HG03066 (cell line): ENCODE results near the gene PHKA1.
"Not testable (repeated sequence)": the region's sequence is repeated elsewhere in the genome, so short reads cannot be mapped to it uniquely, and the experiment has no call there.

Source experiments
- ATAC-seq: cut with Tn5 transposase; IDR thresholded peaks from one replicate; pipeline ENCODE4 v1.9.1; 2021; ENCODE audit warnings: low read depth; ENCODE audit not compliant: unreplicated experiment

The PHKA1 gene

GRCh38 chrX:72673951-72674350, 40.2 kb downstream of the PHKA1 start:
- not testable (repeated sequence) for ATAC-seq

- ATAC-seq = not testable (repeated sequence)
Observed at GRCh38 chrX:72669508-72669907, 44.6 kb downstream of the PHKA1 start.

DNA sequence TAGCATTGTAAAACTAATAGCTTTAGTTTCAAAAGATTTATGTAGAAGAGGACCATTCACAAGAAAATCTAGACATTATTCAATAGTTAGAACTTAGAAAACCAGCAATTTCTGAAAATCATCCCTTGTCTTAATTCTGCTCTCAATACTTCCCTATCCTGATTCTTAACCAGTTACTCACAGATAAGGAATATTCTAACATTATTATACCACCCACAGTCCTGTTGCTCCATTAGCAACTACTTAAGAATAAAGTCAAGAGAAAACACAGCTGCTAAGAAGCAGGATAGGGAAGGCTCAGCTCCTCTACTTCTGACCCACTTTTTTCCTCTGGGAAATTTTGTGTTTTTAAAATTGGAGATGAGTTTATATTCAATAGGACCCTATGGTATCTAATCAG, 47.7 kb downstream of the PHKA1 start:
- ATAC-seq = no peak

DNA sequence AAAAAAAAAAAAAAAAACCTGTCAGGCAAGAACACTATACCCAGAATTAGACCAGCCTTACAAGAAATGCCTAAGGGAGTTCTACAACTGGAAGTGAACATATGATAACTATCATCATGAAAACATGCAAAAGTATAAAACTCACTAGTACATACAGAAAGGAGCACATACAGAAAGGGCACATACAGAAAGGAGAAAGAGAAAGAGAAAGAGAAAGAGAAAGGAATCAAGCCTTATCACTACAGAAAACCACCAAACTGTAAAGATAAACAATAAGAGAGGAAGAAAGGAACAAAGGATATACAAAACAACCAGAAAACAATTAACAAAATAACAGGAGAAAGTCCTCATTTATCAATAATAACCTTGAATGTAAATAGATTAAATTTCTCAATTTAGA, 50.4 kb downstream of the PHKA1 start:
- ATAC-seq = no peak

GRCh38 chrX:72662020-72662747, 51.9 kb downstream of the PHKA1 start:
- ATAC-seq = no peak

GRCh38 chrX:72659723-72660122, 54.4 kb downstream of the PHKA1 start:
- no peak for ATAC-seq

GRCh38 chrX:72652082-72652481, 62.0 kb downstream of the PHKA1 start:
- ATAC-seq = no peak

DNA sequence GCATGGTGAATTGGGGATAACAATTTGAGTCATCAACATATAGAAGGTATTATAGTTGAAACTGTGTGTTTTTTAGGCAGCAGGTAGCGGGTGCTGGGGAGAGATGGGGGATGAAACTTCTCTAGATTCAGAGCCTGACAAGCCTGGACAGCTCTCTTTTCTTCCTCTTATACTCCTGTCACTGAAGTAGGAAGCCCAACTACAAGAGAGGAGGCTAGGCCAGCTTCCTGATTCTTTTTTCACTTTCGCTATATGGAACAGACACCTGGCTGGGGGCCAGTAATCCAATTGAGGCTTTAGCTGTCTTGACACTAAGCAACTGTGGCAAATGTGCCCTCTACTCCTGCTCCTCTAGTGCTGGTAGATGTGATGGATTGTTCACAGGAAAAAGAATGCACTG, 69.2 kb downstream of the PHKA1 start:
- no peak for ATAC-seq

GRCh38 chrX:72641611-72642010, 72.5 kb downstream of the PHKA1 start:
- no peak for ATAC-seq

- ATAC-seq = no peak
Observed at GRCh38 chrX:72635930-72636329, 78.2 kb downstream of the PHKA1 start.

DNA sequence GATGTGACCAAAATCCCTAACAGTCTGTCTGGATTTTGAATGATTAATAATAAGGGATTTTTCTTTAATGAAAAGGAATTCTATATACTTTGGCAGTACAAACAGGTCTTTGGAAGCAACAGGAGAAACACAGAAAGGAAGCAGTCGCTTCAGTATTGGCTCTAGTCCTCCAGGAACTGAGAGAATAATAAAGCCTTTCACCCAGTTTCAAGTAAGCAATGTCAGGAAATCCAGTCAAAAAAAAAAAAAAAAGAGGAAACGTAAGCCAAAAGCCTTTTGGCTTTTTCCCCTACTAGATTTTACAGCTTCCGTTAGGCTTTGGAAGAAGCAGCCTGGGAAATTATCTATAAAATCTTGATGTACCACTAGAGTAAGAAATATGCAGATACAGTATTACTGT, 79.8 kb downstream of the PHKA1 start:
- no peak for ATAC-seq

DNA sequence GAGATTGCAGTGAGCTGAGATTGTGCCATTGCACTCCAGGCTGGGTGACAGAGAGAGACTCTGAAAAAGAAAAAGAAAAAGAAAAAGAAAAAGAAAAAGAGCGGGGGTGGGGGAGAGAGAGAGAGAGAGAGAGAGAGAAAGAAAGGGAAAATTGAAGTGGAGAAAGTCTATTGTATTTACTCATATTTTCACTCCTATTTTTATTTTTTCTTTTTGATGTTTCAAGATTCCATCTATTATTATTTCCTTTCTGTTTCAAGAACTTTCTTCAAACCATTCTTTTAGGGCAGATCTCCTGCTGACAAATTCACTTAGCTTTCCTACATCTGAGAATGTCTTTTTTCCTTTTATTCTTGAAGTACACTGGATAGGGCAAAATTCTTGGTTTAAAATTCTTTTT, 83.9 kb downstream of the PHKA1 start:
- ATAC-seq = no peak

DNA sequence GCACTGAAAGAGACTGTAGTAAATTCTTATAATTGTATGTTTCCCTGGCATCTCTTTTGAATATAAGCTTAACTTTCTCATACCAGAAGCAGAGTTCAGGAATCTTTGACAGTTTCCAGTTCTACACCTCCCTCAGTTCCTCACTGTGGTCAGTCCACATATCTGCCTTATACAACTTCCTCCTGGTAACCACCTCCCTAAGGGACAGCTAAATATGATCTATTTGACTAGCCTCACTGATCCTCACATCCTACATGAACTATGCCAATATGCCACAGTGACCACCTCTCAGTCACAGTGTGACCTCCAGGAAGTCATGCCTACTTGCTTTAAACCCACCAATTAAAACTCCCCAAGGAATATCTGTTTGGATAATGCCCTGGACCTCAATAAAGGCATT, 89.9 kb downstream of the PHKA1 start:
- ATAC-seq = no peak

DNA sequence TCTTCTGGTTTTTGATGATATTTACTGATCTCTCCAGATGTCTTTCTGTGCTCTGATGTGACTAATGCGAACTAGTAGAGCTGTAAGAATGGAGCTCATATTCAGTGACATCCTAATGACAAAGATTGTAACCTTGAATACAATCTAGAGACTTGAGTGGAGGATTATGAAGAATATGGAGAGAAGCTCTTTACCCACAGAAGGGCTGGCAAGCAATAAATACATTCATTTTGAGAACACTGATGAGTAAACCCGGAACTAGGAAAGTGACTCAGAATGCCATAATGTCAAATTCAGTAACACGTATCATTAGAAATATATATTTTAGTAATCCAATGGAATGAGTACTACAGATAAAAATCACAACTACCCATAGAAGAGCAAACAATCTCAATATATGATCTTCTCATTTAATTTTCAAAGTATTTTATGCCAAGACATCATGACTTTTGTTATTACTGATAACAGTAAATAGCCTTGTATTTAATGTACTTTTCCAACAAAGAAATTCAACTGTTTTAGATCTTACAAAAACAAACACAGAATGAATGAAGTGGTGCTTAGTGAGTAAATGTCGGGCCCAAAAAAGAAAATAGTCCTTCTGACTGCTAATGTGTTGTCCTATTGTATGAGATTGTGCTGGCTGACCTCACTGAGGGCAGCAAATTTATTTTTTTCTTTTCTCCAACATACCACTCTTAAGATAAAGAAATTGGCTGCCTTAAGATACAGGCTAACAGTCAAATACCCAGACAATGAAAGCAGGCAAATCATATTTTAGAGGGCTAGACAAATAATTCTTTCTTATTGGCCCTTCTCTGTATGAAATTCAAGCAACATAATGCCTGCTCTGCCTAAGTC, 92.3 kb downstream of the PHKA1 start:
- peak; percentile 82 for ATAC-seq

DNA sequence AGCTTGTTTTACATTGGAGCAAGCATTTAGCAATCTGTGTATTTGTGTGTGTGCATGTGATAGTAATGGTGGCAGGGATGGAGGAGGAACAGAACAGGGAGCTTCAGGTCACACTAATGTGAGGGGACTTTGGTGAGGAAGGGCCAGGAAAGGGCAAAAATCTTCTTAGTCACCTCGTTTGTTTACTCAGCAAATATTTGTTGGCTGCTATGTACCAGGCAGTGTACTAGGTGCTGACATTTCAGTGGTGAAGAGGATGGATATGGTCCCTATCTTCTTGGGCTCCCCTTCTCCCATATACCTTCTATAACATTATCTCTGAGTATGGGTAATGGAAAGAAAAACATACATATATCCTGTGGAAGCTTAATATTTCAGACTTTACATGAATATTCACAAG, 92.9 kb downstream of the PHKA1 start:
- no peak for ATAC-seq

GRCh38 chrX:72620550-72621145, 93.5 kb downstream of the PHKA1 start:
- ATAC-seq = no peak

DNA sequence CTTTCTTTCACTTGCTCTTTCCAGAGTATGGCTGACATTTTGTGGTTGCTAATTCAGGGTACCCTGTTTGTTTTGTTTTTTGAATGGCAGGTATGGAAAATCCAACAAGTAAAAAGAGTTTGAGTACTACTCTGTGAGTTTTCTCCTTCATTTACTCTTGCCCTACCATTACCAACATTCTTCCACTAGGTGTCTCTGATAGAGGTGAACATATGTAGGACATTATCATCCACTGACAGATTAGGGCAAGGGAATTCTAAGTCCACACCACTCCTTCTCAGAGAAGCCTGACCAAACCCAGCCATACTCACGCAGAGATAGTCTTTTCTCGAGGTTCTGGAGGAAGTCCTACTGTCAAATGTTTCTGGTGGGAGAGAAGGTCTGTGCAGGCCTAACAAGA, 104.8 kb downstream of the PHKA1 start:
- ATAC-seq = no peak

DNA sequence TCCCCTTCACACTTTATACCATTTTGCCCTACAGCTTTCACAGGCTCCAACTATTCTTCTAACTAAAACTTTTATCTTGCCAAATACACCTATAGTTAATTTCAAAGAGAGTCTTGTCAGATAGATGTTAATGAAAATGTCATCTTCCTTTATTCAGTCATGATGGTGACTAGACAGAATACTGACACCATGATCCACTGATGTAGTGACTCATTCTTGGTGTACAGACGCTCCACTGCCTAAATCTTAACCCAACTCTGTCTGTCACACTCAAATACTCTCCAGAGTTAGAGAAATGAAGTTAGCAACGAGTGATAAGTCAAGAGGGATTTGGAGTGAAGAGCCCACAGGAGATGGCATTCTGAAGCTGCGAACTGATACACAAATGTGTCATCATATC, 109.4 kb downstream of the PHKA1 start:
- no peak for ATAC-seq

- no peak for ATAC-seq
Observed at GRCh38 chrX:72604112-72604511, 110.0 kb downstream of the PHKA1 start.

DNA sequence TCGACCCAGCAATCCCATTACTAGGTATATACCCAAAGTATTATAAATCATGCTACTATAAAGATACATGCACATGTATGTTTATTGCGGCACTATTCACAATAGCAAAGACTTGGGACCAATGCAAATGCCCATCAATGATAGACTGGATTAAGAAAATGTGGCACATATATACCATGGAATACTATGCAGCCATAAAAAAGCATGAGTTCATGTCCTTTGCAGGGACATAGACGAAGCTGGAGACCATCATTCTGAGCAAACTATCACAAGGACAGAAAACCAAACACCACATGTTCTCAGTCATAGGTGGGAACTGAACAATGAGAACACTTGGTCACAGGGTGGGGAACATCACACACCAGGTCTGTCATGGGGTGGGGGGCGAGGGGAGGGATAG, 123.1 kb downstream of the PHKA1 start:
- not testable (repeated sequence) for ATAC-seq

- ATAC-seq = no peak
Observed at GRCh38 chrX:72584163-72584562, 129.9 kb downstream of the PHKA1 start.
